NK-92 (cell line): ENCODE results near the gene HSPH1.
A peak's percentile ranks its signal among the peaks of the same experiment; 100 is the strongest.
"Not testable (repeated sequence)": the region's sequence is repeated elsewhere in the genome, so short reads cannot be mapped to it uniquely, and the experiment has no call there.

Experiments used
- DNase-seq: peaks from one replicate; lab custom pipeline; 2025; ENCODE audit not compliant: unreplicated experiment; lab: John Stamatoyannopoulos, UW

Gene HSPH1

DNA sequence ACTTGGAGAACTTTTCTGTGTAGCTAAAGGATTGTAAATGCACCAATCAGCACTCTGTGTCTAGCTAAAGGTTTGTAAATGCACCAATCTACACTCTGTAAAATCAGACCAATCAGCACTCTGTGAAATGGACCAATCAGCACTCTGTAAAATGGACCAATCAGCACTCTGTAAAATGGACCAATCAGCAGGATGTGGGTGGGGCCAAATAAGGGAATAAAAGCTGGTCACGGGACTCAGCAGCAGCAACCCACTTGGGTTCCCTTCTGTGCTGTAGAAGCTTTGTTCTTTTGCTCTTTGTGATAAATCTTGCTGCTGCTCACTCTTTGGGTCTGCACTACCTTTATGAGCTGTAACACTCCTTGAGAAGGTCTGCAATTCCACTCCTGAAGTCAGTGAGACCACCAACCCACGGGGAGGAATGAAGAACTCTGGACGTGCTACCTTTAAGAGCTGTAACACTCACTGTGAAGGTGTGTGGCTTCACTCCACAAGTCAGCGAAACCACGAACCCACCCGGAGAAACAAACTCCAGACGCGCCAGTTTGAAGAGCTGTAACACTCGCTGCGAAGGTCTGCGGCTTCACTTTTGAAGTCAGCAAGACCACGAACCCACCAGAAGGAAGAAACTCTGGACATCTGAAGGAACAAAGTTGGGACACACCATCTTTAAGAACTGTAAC, 16.2 kb upstream of the HSPH1 start:
- not testable (repeated sequence) for DNase-seq

DNA sequence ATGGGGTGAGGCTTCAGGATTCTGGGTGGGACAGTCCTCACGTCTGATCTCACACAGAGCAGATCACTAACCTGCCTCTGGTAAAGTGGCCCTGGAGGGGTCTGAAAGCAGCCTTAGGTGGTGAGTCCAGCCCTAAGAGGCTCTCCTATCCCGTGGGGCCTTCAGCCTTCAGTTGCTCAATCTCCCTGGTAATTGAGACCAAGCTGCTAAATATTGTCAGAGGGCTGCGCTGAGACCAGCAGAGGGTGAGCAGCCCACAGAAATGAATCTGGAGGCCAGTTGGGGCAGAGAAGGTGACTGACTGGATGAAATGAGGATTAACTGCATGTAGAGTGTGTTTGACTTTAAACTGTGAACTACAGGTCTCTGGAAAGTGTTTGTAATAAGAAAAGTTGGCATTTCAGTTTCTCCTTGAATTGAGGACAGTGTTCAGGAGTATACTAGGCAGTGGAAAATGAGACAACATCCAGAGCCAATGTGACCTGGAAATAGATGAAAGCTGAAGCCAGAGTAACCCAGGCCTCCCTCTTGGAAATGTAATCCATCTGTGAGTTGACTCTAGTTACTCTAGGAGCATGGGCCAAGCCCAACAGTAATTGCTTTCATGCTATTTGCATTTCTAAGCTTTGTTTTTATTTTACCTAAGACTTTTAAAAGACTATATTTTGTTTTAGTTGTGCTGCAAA, 14.3 kb upstream of the HSPH1 start:
- DNase-seq = no peak

GRCh38 chr13:31174018-31174417, 12.3 kb upstream of the HSPH1 start:
- no peak for DNase-seq

- no peak for DNase-seq
Observed at GRCh38 chr13:31172535-31172934, 10.8 kb upstream of the HSPH1 start.

DNA sequence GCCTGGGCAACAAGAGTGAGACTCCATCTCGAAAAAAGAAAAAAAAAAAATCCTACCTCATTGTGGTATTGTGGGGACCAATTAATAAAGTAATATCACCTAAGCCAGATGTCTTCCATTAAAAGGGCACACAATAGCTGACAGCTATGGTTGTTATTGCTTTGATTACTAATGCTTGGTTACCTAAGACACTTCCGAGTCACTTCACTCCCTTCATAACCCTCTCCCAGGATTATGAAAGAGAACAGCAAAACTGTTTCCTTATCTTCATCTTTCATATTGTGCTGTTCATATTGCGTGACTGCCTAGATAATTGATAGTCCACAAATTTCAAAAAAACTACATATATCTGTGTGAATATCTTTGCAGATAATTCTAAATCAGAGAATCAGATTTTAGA, 10.3 kb upstream of the HSPH1 start:
- DNase-seq = no peak

GRCh38 chr13:31168736-31169135, 7.0 kb upstream of the HSPH1 start:
- no peak for DNase-seq

GRCh38 chr13:31168166-31168565, 6.5 kb upstream of the HSPH1 start:
- no peak for DNase-seq

- DNase-seq = no peak
Observed at GRCh38 chr13:31167490-31167889, 5.8 kb upstream of the HSPH1 start.

DNA sequence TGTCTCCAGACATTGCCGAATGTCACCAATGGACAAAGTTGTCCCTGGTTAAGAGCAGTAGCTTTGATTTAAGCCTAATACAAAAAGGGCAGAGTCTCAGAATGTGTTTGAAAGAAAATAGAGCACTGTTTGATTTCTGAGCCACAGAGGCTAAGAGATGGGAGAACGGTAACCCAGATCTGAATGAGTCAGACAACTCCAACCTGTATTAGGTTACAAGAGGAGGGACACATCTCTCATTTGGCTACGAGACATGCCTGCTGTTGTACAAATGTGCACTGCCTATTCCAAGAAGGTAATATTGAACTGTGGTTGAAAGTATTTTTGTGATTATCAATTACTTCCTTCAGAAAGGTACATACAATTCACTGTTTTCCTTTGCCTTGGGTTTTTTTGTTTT, 4.9 kb upstream of the HSPH1 start:
- no peak for DNase-seq

DNA sequence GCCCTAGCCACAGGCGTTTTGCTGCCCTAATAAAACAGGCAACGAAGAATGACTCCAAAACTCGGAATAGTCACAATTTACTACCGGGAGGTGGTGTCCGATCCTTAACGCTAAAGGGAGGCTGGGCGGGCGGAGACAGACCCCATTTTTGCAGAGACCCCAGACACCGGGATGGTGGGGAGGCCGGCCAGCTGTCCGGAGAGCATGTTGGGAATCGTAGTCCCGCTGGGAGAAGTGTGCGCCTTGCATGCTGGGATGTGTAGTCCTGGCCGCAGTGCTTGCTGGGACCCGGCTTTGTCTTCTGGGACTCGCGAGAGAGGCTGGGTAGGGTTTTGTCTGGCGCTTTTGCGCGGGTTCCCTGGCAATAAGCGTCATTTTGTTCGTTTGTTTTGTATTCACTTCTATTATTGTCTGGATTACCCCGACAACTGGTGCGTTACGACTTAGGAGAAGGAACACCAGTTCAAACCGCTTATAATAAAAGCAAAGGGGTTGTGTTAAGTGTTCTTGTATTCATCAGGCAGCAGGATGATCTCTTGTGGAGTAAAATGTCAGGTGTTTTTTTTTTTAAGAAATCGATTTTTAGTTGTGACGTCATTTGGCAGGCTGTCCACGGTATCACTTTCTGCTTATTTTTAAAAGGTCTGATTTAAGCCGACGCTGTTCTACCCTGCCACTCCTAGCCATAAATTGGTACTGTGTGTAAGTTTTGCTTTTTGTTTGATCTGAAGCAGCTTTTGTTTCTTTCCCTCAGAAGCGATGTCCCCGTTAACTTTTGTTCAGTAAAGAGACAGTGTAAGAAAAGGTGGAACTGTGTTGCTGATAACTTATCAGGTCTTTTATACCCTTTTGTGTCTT, 676 bp upstream of the HSPH1 start:
- peak; percentile 83 for DNase-seq

GRCh38 chr13:31160857-31161556, 697 bp downstream of the HSPH1 start:
- no peak for DNase-seq

- no peak for DNase-seq
Observed at GRCh38 chr13:31159306-31159705, 2.4 kb downstream of the HSPH1 start.

- no peak for DNase-seq
Observed at GRCh38 chr13:31154939-31155338, 6.8 kb downstream of the HSPH1 start.

DNA sequence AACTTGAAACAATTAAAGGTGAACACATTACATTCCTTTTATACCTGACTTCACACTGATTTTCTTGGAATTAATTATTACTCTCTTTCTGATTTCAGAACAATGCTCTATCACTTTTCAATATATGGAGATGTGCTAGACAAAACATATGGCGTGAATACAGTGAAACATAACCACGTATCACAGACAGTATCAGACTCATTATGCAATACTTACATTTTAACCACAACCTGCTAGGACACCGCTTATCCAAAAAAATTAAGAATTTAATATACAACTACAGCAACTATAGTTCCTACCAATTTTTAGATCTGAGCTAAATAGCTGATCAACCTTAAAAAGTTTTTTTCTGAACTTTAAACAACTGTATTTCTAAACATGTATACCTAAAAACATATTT, 9.9 kb downstream of the HSPH1 start:
- DNase-seq = no peak

- DNase-seq = no peak
Observed at GRCh38 chr13:31150315-31150985, 11.3 kb downstream of the HSPH1 start.

GRCh38 chr13:31149604-31150003, 12.1 kb downstream of the HSPH1 start:
- no peak for DNase-seq

DNA sequence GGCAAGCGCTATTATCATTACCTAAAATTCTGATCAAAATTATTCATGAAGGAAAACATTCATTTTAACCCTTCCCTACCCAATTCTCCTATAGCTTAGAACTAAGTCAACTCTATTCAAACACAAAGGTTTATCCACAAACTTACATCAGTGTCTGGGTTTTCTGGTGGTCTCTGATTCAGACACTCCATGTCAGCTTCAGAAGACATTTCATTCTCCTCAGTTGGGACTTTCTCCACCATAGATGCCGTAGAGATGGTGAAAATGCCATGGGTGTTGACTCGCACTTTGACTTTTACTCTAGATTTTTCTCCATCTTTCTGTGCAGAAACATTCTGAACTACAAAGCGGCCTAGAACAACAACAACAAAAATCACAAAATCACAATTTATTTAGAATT, 16.3 kb downstream of the HSPH1 start:
- DNase-seq = no peak

- DNase-seq = no peak
Observed at GRCh38 chr13:31138515-31138914, 23.2 kb downstream of the HSPH1 start.

DNA sequence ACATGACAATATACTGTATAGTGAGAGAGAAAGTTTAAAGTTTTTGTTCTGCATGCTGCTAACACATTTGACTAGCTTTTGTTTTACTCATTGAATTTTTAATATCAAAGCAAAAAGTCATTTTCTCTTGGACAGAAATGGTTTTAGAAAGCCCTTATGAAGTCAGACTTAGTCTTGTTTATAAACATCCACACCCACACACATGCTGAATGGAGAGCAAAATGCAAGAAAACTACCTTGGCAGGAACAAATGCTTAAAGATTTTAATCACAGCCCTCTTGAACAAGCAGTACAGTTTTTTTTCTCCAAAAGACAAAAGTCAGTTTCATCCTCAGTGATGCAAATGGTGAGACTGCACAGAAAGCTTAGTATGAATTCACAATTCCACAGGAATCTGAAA, 25.0 kb downstream of the HSPH1 start:
- no peak for DNase-seq

DNA sequence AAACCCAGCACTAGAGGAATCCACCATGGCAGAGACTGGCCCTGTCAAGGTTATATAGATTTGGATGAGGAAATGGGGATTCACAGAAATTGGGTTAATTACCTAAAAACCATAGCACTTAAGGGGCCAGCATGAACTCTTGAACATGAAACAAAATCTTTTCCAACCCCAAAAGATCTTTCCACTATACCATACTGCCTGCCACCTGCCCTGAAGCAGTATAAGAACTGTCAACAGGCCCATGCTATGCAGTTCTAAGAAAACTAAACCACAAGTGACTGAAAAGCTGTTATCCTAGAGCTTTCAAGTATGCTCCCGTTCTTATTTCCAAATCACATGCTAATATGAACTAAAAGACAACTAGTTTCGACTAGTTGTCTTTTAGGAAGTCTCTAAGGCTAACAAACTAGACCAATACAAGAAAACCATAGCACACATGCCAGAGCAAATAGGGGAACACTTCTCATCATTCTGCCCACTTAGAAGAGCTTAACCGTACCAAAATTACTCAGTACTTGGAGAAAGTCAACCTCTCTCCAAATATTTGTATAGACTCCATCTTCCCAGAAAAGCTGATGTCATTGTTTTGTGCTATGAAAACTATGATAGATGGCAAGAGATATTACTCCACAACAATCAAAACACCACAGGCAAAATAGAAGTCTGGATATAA, 27.5 kb downstream of the HSPH1 start:
- DNase-seq = no peak
